Gastroesophageal sphincter (tissue), 4 donors: Measurements from ENCODE around the gene ASTE1. TPM values are rescaled to one million over a fixed set of nuclear protein-coding genes. Genes with fewer than 3 reads are reported as not detected.

ENCODE experiments used
- ATAC-seq: fragments of 150-250 bp; one replicate; pipeline ENCODE4 v1.9.1; 2016; ENCODE audit warnings: mild to moderate bottlenecking, moderate library complexity
- H3K27ac ChIP-seq, 4 donors: fragments of 200-600 bp; sonication (generic) in 3 of 4; 1 replicate in 3 of 4; 2 replicates in 1 of 4; pipeline ENCODE4 v1.5.1; 2016 to 2019
- H3K27me3 ChIP-seq: fragments of 200-600 bp; sonication (generic); one replicate; pipeline ENCODE4 v1.5.1; 2019
- H3K36me3 ChIP-seq, 2 donors: fragments of 200-600 bp; sonication (generic); one replicate each; pipeline ENCODE4 v1.5.1; 2019; ENCODE audit warnings: control low read depth in 1 of 2
- H3K4me1 ChIP-seq, 3 donors: fragments of 200-600 bp; sonication (generic); 1 replicate in 2 of 3; 2 replicates in 1 of 3; pipeline ENCODE4 v1.5.1; 2016 to 2019; ENCODE audit warnings: control low read depth in 2 of 3
- H3K4me3 ChIP-seq, 2 donors: fragments of 200-600 bp; sonication (generic); one replicate each; pipeline ENCODE4 v1.5.1; 2019; ENCODE audit warnings: mild to moderate bottlenecking in 1 of 2, moderate library complexity in 1 of 2
- H3K9me3 ChIP-seq, 3 donors: fragments of 200-600 bp; sonication (generic); one replicate each; pipeline ENCODE4 v1.5.1; 2017 to 2019; ENCODE audit warnings: control low read depth in 2 of 3
- CTCF ChIP-seq, 4 experiments: fragments of 200-600 bp in 2 of 4; fragments of 450-650 bp in 2 of 4; sonication (generic) in 1 of 4; IDR thresholded peaks; one replicate each; pipeline ENCODE4 v1.5.1; 2017 to 2019; ENCODE audit warnings: antibody characterized with exemption in 4 of 4, mild to moderate bottlenecking in 2 of 4, moderate library complexity in 2 of 4
- EP300 ChIP-seq: sonication (generic); formaldehyde crosslinking; IDR thresholded peaks from one replicate; pipeline ENCODE4 v1.6.1; 2017; ENCODE audit warnings: antibody characterized with exemption, mild to moderate bottlenecking
- POLR2A ChIP-seq, 2 donors: fragments of 450-650 bp; IDR thresholded peaks; one replicate each; pipeline ENCODE4 v1.6.1; 2017; ENCODE audit warnings: antibody characterized with exemption in 2 of 2, mild to moderate bottlenecking in 2 of 2, moderate library complexity in 1 of 2
- POLR2AphosphoS5 ChIP-seq: sonication (generic); formaldehyde crosslinking; IDR thresholded peaks from one replicate; pipeline ENCODE4 v1.6.1; 2017; ENCODE audit warnings: antibody characterized with exemption
- WGBS, 2 donors: methylation state at CpG; one replicate each; pipeline ENCODE4 v1.1.5; 2018; ENCODE audit warnings: low coverage in 1 of 2; 5-methylcytosine and 5-hydroxymethylcytosine counted together
- total RNA-seq, 4 donors: library from RNA; depleted of rRNA; stranded (reverse); fragments of >200 nt; gene quantifications; one replicate each; pipeline ENCODE4 v1.1.0, GENCODE V29; 2016

Gene ASTE1
- total RNA-seq, 4 donors from 2014 or later = 3.0 to 4.8 (median 4.0) TPM

GRCh38 chr3:131038326-131038725 lies 11.7 kb upstream of the ASTE1 start:
- no peak overlapping the region for H3K27ac ChIP-seq
- H3K9me3 ChIP-seq = no peaks in the 10 kb centered on the region
- no peak for ATAC-seq
- no peaks in the 10 kb centered on the region for H3K27me3 ChIP-seq
- H3K4me3 ChIP-seq = no peak overlapping the region
- TF ChIP-seq CTCF (IDR thresholded peaks at IDR 0.05) = no peak
- H3K36me3 ChIP-seq = no peaks in the 10 kb centered on the region
- H3K4me1 ChIP-seq = no peaks in the 10 kb centered on the region
- 36 to 81% methylated on average over 2 of the region's 2 CpGs for WGBS, 2 donors

- 68 to 88% methylated on average over 4 to 5 of the region's 5 CpGs for whole genome bisulfite sequencing, 2 donors
- no peaks in the 10 kb centered on the region for H3K9me3 ChIP-seq
Measured at GRCh38 chr3:131036986-131037385, 10.4 kb upstream of the ASTE1 start.

GRCh38 chr3:131036200-131036816 lies 9.7 kb upstream of the ASTE1 start:
- H3K4me1 ChIP-seq = no peaks in the 10 kb centered on the region
- no peak overlapping the region for H3K27ac ChIP-seq
- WGBS, 2 donors = 30 to 38% methylated on average over 1 of the region's 1 CpG
- no peaks in the 10 kb centered on the region for H3K27me3 ChIP-seq
- TF ChIP-seq POLR2A (IDR thresholded peaks at IDR 0.05) (no peak), POLR2AphosphoS5 (peak; percentile 12)
- peak; percentile 88 for ATAC-seq
- H3K9me3 ChIP-seq = no peaks in the 10 kb centered on the region
- H3K36me3 ChIP-seq = no peaks in the 10 kb centered on the region
- no peak overlapping the region for H3K4me3 ChIP-seq

More at GRCh38 chr3:131036986-131037385, 10.4 kb upstream of the ASTE1 start:
- Histone ChIP-seq H3K27ac (no peak overlapping the region), H3K27me3 (no peaks in the 10 kb centered on the region), H3K4me3 (no peak overlapping the region), H3K4me1 (no peaks in the 10 kb centered on the region), H3K36me3 (no peaks in the 10 kb centered on the region)
- no peak for ATAC-seq
- no peak for TF ChIP-seq EP300

- H3K27ac ChIP-seq = no peak overlapping the region
- TF ChIP-seq POLR2A (IDR thresholded peaks at IDR 0.05) (no peak), CTCF (IDR thresholded peaks at IDR 0.05) (peak; percentile 24 to 54 (median 28))
- no peaks in the 10 kb centered on the region for H3K9me3 ChIP-seq
- H3K27me3 ChIP-seq = no peaks in the 10 kb centered on the region
- H3K4me1 ChIP-seq = no peaks in the 10 kb centered on the region
- no peak for ATAC-seq
- WGBS, 2 donors = 28 to 42% methylated on average over 1 of the region's 1 CpG
- H3K36me3 ChIP-seq = peaks cover 0 to 6% of the 10 kb centered on the region in 2 donors
- no peak overlapping the region for H3K4me3 ChIP-seq
Measured at GRCh38 chr3:131033480-131034080, 7.0 kb upstream of the ASTE1 start.

GRCh38 chr3:131031660-131032059 lies 5.0 kb upstream of the ASTE1 start:
- no peak for ATAC-seq
- Histone ChIP-seq H3K27me3 (no peaks in the 10 kb centered on the region), H3K4me3 (no peak overlapping the region), H3K27ac (no peak overlapping the region), H3K9me3 (no peaks in the 10 kb centered on the region), H3K4me1 (peaks cover 0 to 12% (median 0%) of the 10 kb centered on the region in 3 donors), H3K36me3 (peaks cover 0 to 6% of the 10 kb centered on the region in 2 donors)
- TF ChIP-seq POLR2A (IDR thresholded peaks at IDR 0.05) (no peak), CTCF (IDR thresholded peaks at IDR 0.05) (no peak), EP300 (no peak), POLR2AphosphoS5 (no peak)
- 45 to 66% methylated on average over 2 to 3 of the region's 3 CpGs for WGBS, 2 donors

GRCh38 chr3:131028844-131029243 lies 2.2 kb upstream of the ASTE1 start:
- H3K9me3 ChIP-seq = no peaks in the 10 kb centered on the region
- TF ChIP-seq POLR2A (IDR thresholded peaks at IDR 0.05) = no peak
- no peak for TF ChIP-seq EP300
- no peak for TF ChIP-seq POLR2AphosphoS5
- TF ChIP-seq CTCF (IDR thresholded peaks at IDR 0.05) = no peak
- no peak for ATAC-seq
- H3K27me3 ChIP-seq = no peaks in the 10 kb centered on the region
- H3K4me3 ChIP-seq = no peak overlapping the region
- peaks cover 0 to 11% of the 10 kb centered on the region in 2 donors for H3K36me3 ChIP-seq
- peaks cover 4 to 36% (median 9%) of the 10 kb centered on the region in 3 donors for H3K4me1 ChIP-seq
- H3K27ac ChIP-seq = no peak overlapping the region
- WGBS, 2 donors = no CpG with 5 or more reads among the region's 3 CpGs
